Astrocyte (in vitro differentiated cells and primary cell): Measurements from ENCODE around the gene PRR22. TPM values are rescaled to one million over a fixed set of nuclear protein-coding genes. Genes with fewer than 3 reads are reported as not detected.

Source experiments
- DNase-seq: peaks from one replicate; pipeline ENCODE4 v3.0.0-alpha.2; 2010; ENCODE audit warnings: low read depth
- FAIRE-seq: peaks from 2 replicates; lab custom pipeline; 2011; peaks lifted over from hg19 to GRCh38; lab: Jason Lieb, UNC
- H2AFZ ChIP-seq: 2 replicates; pipeline ENCODE4 v1.6.0; 2012; ENCODE audit warnings: low read depth, low read length, inconsistent platforms
- H3K27ac ChIP-seq: 2 replicates; pipeline ENCODE4 v1.5.1; 2011; ENCODE audit warnings: low read depth, low read length, inconsistent platforms
- H3K27me3 ChIP-seq: 2 replicates; pipeline ENCODE4 v1.6.0; 2011; ENCODE audit warnings: low read length, inconsistent platforms; ENCODE audit not compliant: insufficient read depth
- H3K36me3 ChIP-seq: 2 replicates; pipeline ENCODE4 v1.5.1; 2011; ENCODE audit warnings: low read length, inconsistent platforms; ENCODE audit not compliant: insufficient read depth
- H3K4me1 ChIP-seq: 2 replicates; pipeline ENCODE4 v1.5.1; 2011; ENCODE audit warnings: low read length, inconsistent platforms; ENCODE audit not compliant: insufficient read depth
- H3K4me2 ChIP-seq: 2 replicates; pipeline ENCODE4 v1.6.0; 2012; ENCODE audit warnings: low read length, inconsistent platforms
- H3K4me3 ChIP-seq: 2 replicates; pipeline ENCODE4 v1.5.1; 2011; ENCODE audit warnings: low read depth, mild to moderate bottlenecking, low read length, inconsistent platforms; ENCODE audit not compliant: insufficient read depth
- H3K79me2 ChIP-seq: 2 replicates; pipeline ENCODE4 v1.6.0; 2012; ENCODE audit warnings: mild to moderate bottlenecking, low read length, inconsistent platforms; ENCODE audit not compliant: insufficient read depth
- H3K9ac ChIP-seq: 2 replicates; pipeline ENCODE4 v1.6.0; 2012; ENCODE audit warnings: mild to moderate bottlenecking, low read length, inconsistent platforms
- H3K9me3 ChIP-seq: 2 replicates; pipeline ENCODE4 v1.5.1; 2012; ENCODE audit warnings: low read depth, mild to moderate bottlenecking, low read length, inconsistent platforms; ENCODE audit not compliant: insufficient read depth
- H4K20me1 ChIP-seq: 2 replicates; pipeline ENCODE4 v1.6.0; 2012; ENCODE audit warnings: low read length, inconsistent platforms; ENCODE audit not compliant: insufficient read depth
- H3K27ac Mint-ChIP-seq: one replicate; pipeline ENCODE4 v1.8.0; 2021; ENCODE audit warnings: mild to moderate bottlenecking, mixed read lengths; ENCODE audit not compliant: unreplicated experiment
- H3K27me3 Mint-ChIP-seq: one replicate; pipeline ENCODE4 v1.8.0; 2021; ENCODE audit warnings: low read depth, mixed read lengths; ENCODE audit not compliant: unreplicated experiment
- H3K36me3 Mint-ChIP-seq: one replicate; pipeline ENCODE4 v1.8.0; 2021; ENCODE audit warnings: low read depth, mixed read lengths; ENCODE audit not compliant: unreplicated experiment
- H3K4me1 Mint-ChIP-seq: one replicate; pipeline ENCODE4 v1.8.0; 2021; ENCODE audit warnings: low read depth, mixed read lengths; ENCODE audit not compliant: unreplicated experiment
- H3K4me3 Mint-ChIP-seq: one replicate; pipeline ENCODE4 v1.8.0; 2021; ENCODE audit warnings: mild to moderate bottlenecking, moderate library complexity, mixed read lengths; ENCODE audit not compliant: unreplicated experiment
- H3K9me3 Mint-ChIP-seq: one replicate; pipeline ENCODE4 v1.8.0; 2021; ENCODE audit warnings: mild to moderate bottlenecking, mixed read lengths; ENCODE audit not compliant: unreplicated experiment
- EZH2 ChIP-seq: IDR thresholded peaks from 2 replicates; pipeline ENCODE4 v1.6.1; 2012; ENCODE audit warnings: mild to moderate bottlenecking, low read length, inconsistent platforms; ENCODE audit not compliant: insufficient read depth
- total RNA-seq: library from RNA; stranded (reverse); gene quantifications from 2 replicates; pipeline ENCODE4 v1.2.1, GENCODE V29; 2021
- TF ChIP-seq, protein P1 (sequence below): IDR thresholded peaks from 2 replicates; pipeline ENCODE4 v1.5.1; 2011; ENCODE audit warnings: low read depth, mild to moderate bottlenecking, inconsistent platforms, low read length, moderate library complexity; ENCODE audit not compliant: insufficient read depth

PRR22 gene
- total RNA-seq, 1 donor from 2014 or later = 2.4 TPM

DNA sequence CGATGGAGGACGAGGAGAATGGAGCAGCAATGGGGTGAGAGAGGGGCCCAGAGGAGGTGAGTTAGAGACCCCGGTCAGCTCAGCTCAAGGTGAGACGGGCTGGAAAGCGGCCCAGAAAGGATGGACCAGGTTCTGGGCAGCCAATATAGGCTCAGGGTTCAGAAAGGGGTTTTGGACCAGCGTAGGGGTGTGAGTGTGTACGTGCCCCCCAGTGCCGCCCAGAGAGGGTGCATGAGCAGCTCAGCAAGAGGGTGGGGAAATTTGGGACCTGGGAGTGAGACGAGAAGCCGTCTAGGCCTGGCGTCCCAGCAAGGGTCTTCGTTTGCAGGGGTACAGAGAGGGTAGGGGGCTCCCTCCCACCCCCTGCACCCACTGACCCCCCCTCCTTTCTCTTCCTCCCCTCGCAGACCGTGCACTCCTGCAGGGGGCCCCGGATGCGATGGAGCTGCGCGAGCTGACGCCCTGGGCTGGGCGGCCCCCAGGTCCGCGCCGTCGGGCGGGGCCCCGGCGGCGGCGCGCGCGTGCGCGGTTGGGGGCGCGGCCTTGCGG, 42.9 kb upstream of the PRR22 start:
- peaks cover 3% of the 10 kb centered on the region for H3K36me3 Mint-ChIP-seq
- H3K4me1 Mint-ChIP-seq = no peaks in the 10 kb centered on the region
- Histone ChIP-seq H3K4me1 (peaks cover 13% of the 10 kb centered on the region), H3K27me3 (no peaks in the 10 kb centered on the region), H3K4me3 (peak overlapping the region; percentile 72), H3K36me3 (no peaks in the 10 kb centered on the region), H3K79me2 (no peaks in the 10 kb centered on the region), H3K9ac (peak overlapping the region; percentile 86), H3K9me3 (no peaks in the 10 kb centered on the region), H3K27ac (peak overlapping the region; percentile 21), H2AFZ (peak overlapping the region; percentile 91), H4K20me1 (no peaks in the 10 kb centered on the region), H3K4me2 (peak overlapping the region; percentile 93)
- H3K9me3 Mint-ChIP-seq = no peaks in the 10 kb centered on the region
- peak overlapping the region; percentile 85 for H3K4me3 Mint-ChIP-seq
- no peak for DNase-seq
- peaks cover 7% of the 10 kb centered on the region for H3K27me3 Mint-ChIP-seq
- no peak for FAIRE-seq
- TF ChIP-seq, protein P1, sequence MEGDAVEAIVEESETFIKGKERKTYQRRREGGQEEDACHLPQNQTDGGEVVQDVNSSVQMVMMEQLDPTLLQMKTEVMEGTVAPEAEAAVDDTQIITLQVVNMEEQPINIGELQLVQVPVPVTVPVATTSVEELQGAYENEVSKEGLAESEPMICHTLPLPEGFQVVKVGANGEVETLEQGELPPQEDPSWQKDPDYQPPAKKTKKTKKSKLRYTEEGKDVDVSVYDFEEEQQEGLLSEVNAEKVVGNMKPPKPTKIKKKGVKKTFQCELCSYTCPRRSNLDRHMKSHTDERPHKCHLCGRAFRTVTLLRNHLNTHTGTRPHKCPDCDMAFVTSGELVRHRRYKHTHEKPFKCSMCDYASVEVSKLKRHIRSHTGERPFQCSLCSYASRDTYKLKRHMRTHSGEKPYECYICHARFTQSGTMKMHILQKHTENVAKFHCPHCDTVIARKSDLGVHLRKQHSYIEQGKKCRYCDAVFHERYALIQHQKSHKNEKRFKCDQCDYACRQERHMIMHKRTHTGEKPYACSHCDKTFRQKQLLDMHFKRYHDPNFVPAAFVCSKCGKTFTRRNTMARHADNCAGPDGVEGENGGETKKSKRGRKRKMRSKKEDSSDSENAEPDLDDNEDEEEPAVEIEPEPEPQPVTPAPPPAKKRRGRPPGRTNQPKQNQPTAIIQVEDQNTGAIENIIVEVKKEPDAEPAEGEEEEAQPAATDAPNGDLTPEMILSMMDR = no peak
- no peak for TF ChIP-seq EZH2
- no peak overlapping the region for H3K27ac Mint-ChIP-seq

DNA sequence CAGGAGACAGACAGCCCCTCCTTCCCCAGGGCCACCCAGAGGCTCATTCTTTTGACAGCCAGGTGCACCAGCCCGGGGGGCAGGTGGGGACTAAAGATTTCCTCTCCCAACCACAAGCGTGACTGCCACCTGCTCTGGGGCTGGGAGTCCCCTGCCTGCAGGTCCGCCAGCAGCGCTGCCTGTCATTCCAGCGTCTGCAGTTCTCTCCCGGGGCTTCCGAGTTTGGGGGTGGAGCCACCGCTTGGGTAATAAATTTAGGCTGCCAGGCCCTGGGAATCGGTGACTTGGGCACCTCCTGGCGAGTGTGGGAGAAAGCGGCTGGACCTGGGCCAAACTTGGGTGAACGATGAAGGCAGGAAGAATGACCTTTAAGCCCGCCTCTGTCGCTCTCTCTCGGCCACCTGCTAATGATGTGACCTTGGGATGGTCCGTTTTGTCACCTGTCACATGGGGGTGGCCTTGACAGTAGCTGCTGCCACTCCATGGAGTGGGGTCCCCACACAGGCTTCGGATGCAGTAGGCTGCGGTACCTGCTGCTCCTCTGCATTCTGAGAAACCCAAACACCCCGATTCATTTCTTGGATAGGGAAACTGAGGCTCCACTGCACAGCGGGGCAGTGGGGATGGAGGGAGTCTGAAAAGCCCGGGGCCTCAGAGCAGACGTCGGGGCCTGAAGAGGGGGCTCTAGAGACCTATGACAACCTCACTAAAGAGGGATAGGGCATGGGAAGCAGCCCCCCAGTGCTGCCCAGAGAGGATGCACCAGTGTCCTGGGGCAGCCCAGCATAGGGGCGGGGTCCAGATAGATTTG, 42.2 kb upstream of the PRR22 start:
- TF ChIP-seq, protein P1 = no peak
- TF ChIP-seq EZH2 = no peak
- no peak overlapping the region for H3K27ac Mint-ChIP-seq
- Histone ChIP-seq H3K27me3 (no peaks in the 10 kb centered on the region), H3K4me3 (no peak overlapping the region), H2AFZ (no peak overlapping the region), H3K9me3 (no peaks in the 10 kb centered on the region), H4K20me1 (no peaks in the 10 kb centered on the region), H3K9ac (no peak overlapping the region), H3K4me1 (peaks cover 13% of the 10 kb centered on the region), H3K27ac (no peak overlapping the region), H3K36me3 (no peaks in the 10 kb centered on the region), H3K79me2 (no peaks in the 10 kb centered on the region), H3K4me2 (peak overlapping the region; percentile 93)
- DNase-seq (no peak), FAIRE-seq (no peak)
- peaks cover 3% of the 10 kb centered on the region for H3K36me3 Mint-ChIP-seq
- H3K4me1 Mint-ChIP-seq = no peaks in the 10 kb centered on the region
- H3K9me3 Mint-ChIP-seq = no peaks in the 10 kb centered on the region
- peak overlapping the region; percentile 85 for H3K4me3 Mint-ChIP-seq
- peaks cover 5% of the 10 kb centered on the region for H3K27me3 Mint-ChIP-seq

DNA sequence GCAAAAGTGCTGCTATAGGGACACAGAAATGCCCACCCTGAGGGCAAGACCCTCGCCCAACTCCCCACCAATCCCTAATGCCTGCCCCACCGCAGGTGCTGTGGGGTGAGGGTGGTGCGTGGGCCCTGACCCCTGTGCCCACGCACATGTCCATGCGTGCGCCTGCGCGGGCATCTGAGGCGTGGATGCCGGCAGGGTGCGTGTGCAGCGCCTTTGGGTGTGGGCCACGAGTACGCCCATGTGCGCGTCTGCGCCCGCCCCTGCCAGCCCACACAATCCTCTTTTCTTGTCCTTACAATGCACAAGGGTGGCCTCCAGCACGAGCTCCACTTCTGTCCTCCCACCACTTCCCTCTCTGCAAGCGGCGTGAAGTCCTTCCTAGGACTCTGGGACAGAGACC, 40.6 kb upstream of the PRR22 start:
- H3K27me3 ChIP-seq = no peaks in the 10 kb centered on the region
- Mint-ChIP-seq H3K36me3 (peaks cover 3% of the 10 kb centered on the region), H3K9me3 (no peaks in the 10 kb centered on the region), H3K4me3 (no peak overlapping the region), H3K27me3 (peaks cover 8% of the 10 kb centered on the region), H3K4me1 (no peaks in the 10 kb centered on the region), H3K27ac (no peak overlapping the region)
- H2AFZ ChIP-seq = no peak overlapping the region
- no peak overlapping the region for H3K4me2 ChIP-seq
- TF ChIP-seq, protein P1 = no peak
- TF ChIP-seq EZH2 = no peak
- no peaks in the 10 kb centered on the region for H3K79me2 ChIP-seq
- H3K4me3 ChIP-seq = no peak overlapping the region
- FAIRE-seq (no peak), DNase-seq (no peak)
- H3K4me1 ChIP-seq = peaks cover 13% of the 10 kb centered on the region
- H3K9me3 ChIP-seq = no peaks in the 10 kb centered on the region
- no peaks in the 10 kb centered on the region for H3K36me3 ChIP-seq
- no peaks in the 10 kb centered on the region for H4K20me1 ChIP-seq
- H3K27ac ChIP-seq = no peak overlapping the region
- no peak overlapping the region for H3K9ac ChIP-seq
